ENCODE data around the gene FBXO17. TPM values are rescaled to one million over a fixed set of nuclear protein-coding genes. Genes with fewer than 3 reads are reported as not detected.
A peak's percentile ranks its signal among the peaks of the same experiment; 100 is the strongest.

Gene FBXO17
- total RNA-seq (not detected), polyA plus RNA-seq (not detected), total RNA-seq (0 reads per million in 6 experiments)

- Mint-ChIP-seq H3K4me1 (peaks cover 7 to 18% (median 12%) of the 10 kb centered on the region in 4 donors), H3K36me3 (peaks cover 0 to 5% (median 0%) of the 10 kb centered on the region in 3 donors), H3K27me3 (peaks cover 25 to 48% (median 31%) of the 10 kb centered on the region in 5 donors), H3K9me3 (peaks cover 0 to 2% (median 0%) of the 10 kb centered on the region in 9 donors), H3K4me3 (peak within 1 kb of the TSS in 9 of 10 donors; percentile 45 to 84 (median 66)), H3K27ac (peak within 1 kb of the TSS in 3 of 10 donors; percentile 32 to 83 (median 56))
- peak in 1 of 10 donors; percentile 9 for DNase-seq
- POLR2A ChIA-PET, result no interaction called here
- ATAC-seq, result no peak
Observed at GRCh38 chr19:38975214-38975860, at the start of gene FBXO17. Gene FBXO17, minus strand, starts transcription at chr19:38975742. Its CDS starts 25,423 bp downstream, at chr19:38950319.

- Mint-ChIP-seq H3K4me1 (no peaks in the 10 kb centered on the region), H3K9me3 (peaks cover 0 to 4% (median 0%) of the 10 kb centered on the region in 9 donors), H3K4me3 (no peak overlapping the region), H3K27me3 (peaks cover 0 to 46% (median 10%) of the 10 kb centered on the region in 5 donors), H3K27ac (peak overlapping the region in 2 of 10 donors; percentile 7 to 88), H3K36me3 (peaks cover 0 to 4% (median 0%) of the 10 kb centered on the region in 3 donors)
- POLR2A ChIA-PET, result no interaction called here
- ATAC-seq, result no peak
- no peak for DNase-seq
Observed at GRCh38 chr19:39024875-39025641, 49.5 kb upstream of the FBXO17 start.

- H3K27ac Mint-ChIP-seq, result no peak overlapping the region
- no peaks in the 10 kb centered on the region for H3K4me1 Mint-ChIP-seq
- H3K4me3 Mint-ChIP-seq, result no peak overlapping the region
- POLR2A ChIA-PET, result no interaction called here
- H3K36me3 Mint-ChIP-seq, result peaks cover 0 to 5% (median 0%) of the 10 kb centered on the region in 3 donors
- ATAC-seq (no peak), DNase-seq (no peak)
- peaks cover 0 to 35% (median 11%) of the 10 kb centered on the region in 5 donors for H3K27me3 Mint-ChIP-seq
- H3K9me3 Mint-ChIP-seq, result peaks cover 0 to 2% (median 0%) of the 10 kb centered on the region in 9 donors
Observed at GRCh38 chr19:39021063-39021462, 45.5 kb upstream of the FBXO17 start.

- Mint-ChIP-seq H3K36me3 (peaks cover 0 to 5% (median 0%) of the 10 kb centered on the region in 3 donors), H3K4me3 (no peak overlapping the region), H3K27me3 (peaks cover 0 to 25% (median 18%) of the 10 kb centered on the region in 5 donors), H3K9me3 (peaks cover 0 to 2% (median 0%) of the 10 kb centered on the region in 9 donors), H3K27ac (no peak overlapping the region), H3K4me1 (no peaks in the 10 kb centered on the region)
- DNase-seq (no peak), ATAC-seq (no peak)
- POLR2A ChIA-PET, result no interaction called here
Observed at GRCh38 chr19:39017646-39018045, 42.1 kb upstream of the FBXO17 start.

GRCh38 chr19:39017026-39017425 is 41.5 kb upstream of the FBXO17 start:
- Mint-ChIP-seq H3K27ac (no peak overlapping the region), H3K4me1 (no peaks in the 10 kb centered on the region), H3K4me3 (no peak overlapping the region), H3K36me3 (peaks cover 0 to 5% (median 0%) of the 10 kb centered on the region in 3 donors), H3K9me3 (peaks cover 0 to 2% (median 0%) of the 10 kb centered on the region in 9 donors), H3K27me3 (peaks cover 0 to 22% (median 18%) of the 10 kb centered on the region in 5 donors)
- POLR2A ChIA-PET, result interaction anchor here (0.6 kb wide), 1 partner anchor 52 kb away, joined by 3 read pairs; no protein-coding TSS in a partner anchor
- ATAC-seq, result no peak
- no peak for DNase-seq

- POLR2A ChIA-PET, result no interaction called here
- DNase-seq, result no peak
- no peak overlapping the region for H3K27ac Mint-ChIP-seq
- ATAC-seq, result no peak
- no peaks in the 10 kb centered on the region for H3K4me1 Mint-ChIP-seq
- H3K4me3 Mint-ChIP-seq, result no peak overlapping the region
- H3K9me3 Mint-ChIP-seq, result no peaks in the 10 kb centered on the region
- peaks cover 0 to 21% (median 17%) of the 10 kb centered on the region in 5 donors for H3K27me3 Mint-ChIP-seq
- H3K36me3 Mint-ChIP-seq, result no peaks in the 10 kb centered on the region
Observed at GRCh38 chr19:39014037-39014436, 38.5 kb upstream of the FBXO17 start.

GRCh38 chr19:39009001-39009400 is 33.5 kb upstream of the FBXO17 start:
- Mint-ChIP-seq H3K27ac (no peak overlapping the region), H3K27me3 (peaks cover 0 to 23% (median 3%) of the 10 kb centered on the region in 5 donors), H3K4me1 (no peaks in the 10 kb centered on the region), H3K4me3 (no peak overlapping the region), H3K36me3 (no peaks in the 10 kb centered on the region), H3K9me3 (no peaks in the 10 kb centered on the region)
- POLR2A ChIA-PET, result no interaction called here
- ATAC-seq, result no peak
- no peak for DNase-seq

- H3K4me1 Mint-ChIP-seq, result no peaks in the 10 kb centered on the region
- no peaks in the 10 kb centered on the region for H3K9me3 Mint-ChIP-seq
- ATAC-seq (no peak), DNase-seq (no peak)
- POLR2A ChIA-PET, result no interaction called here
- no peaks in the 10 kb centered on the region for H3K36me3 Mint-ChIP-seq
- no peak overlapping the region for H3K27ac Mint-ChIP-seq
- H3K27me3 Mint-ChIP-seq, result peaks cover 0 to 20% (median 3%) of the 10 kb centered on the region in 5 donors
- no peak overlapping the region for H3K4me3 Mint-ChIP-seq
Observed at GRCh38 chr19:39008137-39008536, 32.6 kb upstream of the FBXO17 start.

GRCh38 chr19:39007096-39007495 is 31.6 kb upstream of the FBXO17 start:
- no peak for DNase-seq
- Mint-ChIP-seq H3K4me3 (peak overlapping the region in 1 of 10 donors; percentile 14), H3K27ac (no peak overlapping the region), H3K4me1 (no peaks in the 10 kb centered on the region), H3K27me3 (peaks cover 0 to 20% (median 4%) of the 10 kb centered on the region in 5 donors), H3K9me3 (no peaks in the 10 kb centered on the region), H3K36me3 (no peaks in the 10 kb centered on the region)
- no peak for ATAC-seq
- POLR2A ChIA-PET, result no interaction called here

- Mint-ChIP-seq H3K9me3 (no peaks in the 10 kb centered on the region), H3K36me3 (no peaks in the 10 kb centered on the region), H3K27me3 (peaks cover 0 to 24% (median 5%) of the 10 kb centered on the region in 5 donors), H3K27ac (no peak overlapping the region), H3K4me1 (no peaks in the 10 kb centered on the region), H3K4me3 (peak overlapping the region in 1 of 10 donors; percentile 50)
- no peak for ATAC-seq
- POLR2A ChIA-PET, result no interaction called here
- DNase-seq, result no peak
Observed at GRCh38 chr19:39004403-39004802, 28.9 kb upstream of the FBXO17 start.

- Mint-ChIP-seq H3K36me3 (no peaks in the 10 kb centered on the region), H3K4me1 (no peaks in the 10 kb centered on the region), H3K27me3 (peaks cover 0 to 28% (median 10%) of the 10 kb centered on the region in 5 donors), H3K9me3 (no peaks in the 10 kb centered on the region), H3K27ac (no peak overlapping the region), H3K4me3 (no peak overlapping the region)
- ATAC-seq, result no peak
- POLR2A ChIA-PET, result no interaction called here
- no peak for DNase-seq
Observed at GRCh38 chr19:39003796-39004195, 28.3 kb upstream of the FBXO17 start.

GRCh38 chr19:39003188-39003587 is 27.6 kb upstream of the FBXO17 start:
- no peaks in the 10 kb centered on the region for H3K4me1 Mint-ChIP-seq
- no peak overlapping the region for H3K4me3 Mint-ChIP-seq
- ATAC-seq, result no peak
- POLR2A ChIA-PET, result no interaction called here
- DNase-seq, result no peak
- peaks cover 0 to 31% (median 10%) of the 10 kb centered on the region in 5 donors for H3K27me3 Mint-ChIP-seq
- H3K36me3 Mint-ChIP-seq, result no peaks in the 10 kb centered on the region
- H3K9me3 Mint-ChIP-seq, result no peaks in the 10 kb centered on the region
- no peak overlapping the region for H3K27ac Mint-ChIP-seq

GRCh38 chr19:39001041-39001440 is 25.5 kb upstream of the FBXO17 start:
- no peak overlapping the region for H3K27ac Mint-ChIP-seq
- no peak for ATAC-seq
- no peak for DNase-seq
- peaks cover 0 to 3% (median 0%) of the 10 kb centered on the region in 4 donors for H3K4me1 Mint-ChIP-seq
- H3K27me3 Mint-ChIP-seq, result peaks cover 0 to 25% (median 8%) of the 10 kb centered on the region in 5 donors
- H3K9me3 Mint-ChIP-seq, result no peaks in the 10 kb centered on the region
- H3K36me3 Mint-ChIP-seq, result no peaks in the 10 kb centered on the region
- H3K4me3 Mint-ChIP-seq, result no peak overlapping the region
- POLR2A ChIA-PET, result no interaction called here

Measured in naive thymus-derived CD8-positive, alpha-beta T cell (primary cell).